GM18505 (cell line): Measurements from ENCODE around the gene GPR63.
A peak's percentile ranks its signal among the peaks of the same experiment; 100 is the strongest.

ENCODE experiments used
- ATAC-seq: cut with Tn5 transposase; IDR thresholded peaks from one replicate; pipeline ENCODE4 v1.9.1; 2021; ENCODE audit not compliant: unreplicated experiment
- POLR2A ChIP-seq: IDR thresholded peaks from 4 replicates; pipeline ENCODE4 v1.6.1; 2011; ENCODE audit warnings: borderline replicate concordance; ENCODE audit not compliant: insufficient read depth, insufficient read length; ENCODE audit errors: extremely low read depth

The GPR63 gene, protein sequence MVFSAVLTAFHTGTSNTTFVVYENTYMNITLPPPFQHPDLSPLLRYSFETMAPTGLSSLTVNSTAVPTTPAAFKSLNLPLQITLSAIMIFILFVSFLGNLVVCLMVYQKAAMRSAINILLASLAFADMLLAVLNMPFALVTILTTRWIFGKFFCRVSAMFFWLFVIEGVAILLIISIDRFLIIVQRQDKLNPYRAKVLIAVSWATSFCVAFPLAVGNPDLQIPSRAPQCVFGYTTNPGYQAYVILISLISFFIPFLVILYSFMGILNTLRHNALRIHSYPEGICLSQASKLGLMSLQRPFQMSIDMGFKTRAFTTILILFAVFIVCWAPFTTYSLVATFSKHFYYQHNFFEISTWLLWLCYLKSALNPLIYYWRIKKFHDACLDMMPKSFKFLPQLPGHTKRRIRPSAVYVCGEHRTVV

DNA sequence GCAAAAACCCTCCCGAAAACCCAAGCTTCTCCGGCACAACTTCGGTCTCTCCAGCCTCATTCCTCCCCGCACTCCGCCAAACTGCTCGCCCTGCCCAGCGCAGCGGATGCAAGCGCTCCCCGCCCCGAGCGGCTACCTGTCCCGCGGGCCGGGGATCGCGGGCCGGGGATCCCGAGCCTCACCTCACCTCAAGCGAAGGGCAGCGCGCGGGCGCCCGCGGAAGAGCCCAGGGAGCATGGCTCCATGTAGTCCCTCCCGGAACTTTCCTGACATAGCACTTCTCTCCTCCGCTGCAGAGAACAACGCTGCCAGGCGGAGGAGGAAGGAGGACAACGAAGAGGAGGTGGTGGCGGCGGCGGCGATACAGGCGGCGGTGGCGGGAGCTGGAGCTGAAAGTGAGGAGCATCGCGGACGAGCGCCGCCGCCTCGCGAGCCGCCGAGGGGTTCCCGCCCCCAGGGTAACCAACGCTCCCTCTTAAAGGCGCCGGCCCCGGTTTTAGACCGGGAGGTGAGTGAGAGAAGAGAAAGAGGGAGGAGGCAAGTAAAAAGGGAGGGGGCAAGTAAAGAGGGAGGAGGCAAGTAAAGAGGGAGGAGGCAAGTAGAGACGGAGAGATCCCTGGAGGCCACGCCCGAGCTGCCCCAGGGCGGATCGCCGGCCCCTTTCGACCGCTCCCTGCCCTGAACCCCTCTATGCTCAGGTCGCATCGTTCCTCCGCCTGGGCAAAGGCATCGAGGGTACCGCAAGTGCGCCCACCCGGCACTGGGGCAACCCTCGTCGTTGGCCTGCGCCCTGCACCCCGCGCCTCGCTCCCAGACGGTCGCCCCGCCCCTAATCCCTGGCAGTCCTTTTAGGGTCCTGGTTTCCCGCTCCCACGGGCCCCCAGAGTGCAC is at the start of gene GPR63:
TSS of gene GPR63 (minus strand) at position 397 of the 891 bp plus-strand sequence. CDS start 37,746 bp downstream, outside the sequence.
- ATAC-seq: peak; percentile 92
- peak; percentile 67 for TF ChIP-seq POLR2A

DNA sequence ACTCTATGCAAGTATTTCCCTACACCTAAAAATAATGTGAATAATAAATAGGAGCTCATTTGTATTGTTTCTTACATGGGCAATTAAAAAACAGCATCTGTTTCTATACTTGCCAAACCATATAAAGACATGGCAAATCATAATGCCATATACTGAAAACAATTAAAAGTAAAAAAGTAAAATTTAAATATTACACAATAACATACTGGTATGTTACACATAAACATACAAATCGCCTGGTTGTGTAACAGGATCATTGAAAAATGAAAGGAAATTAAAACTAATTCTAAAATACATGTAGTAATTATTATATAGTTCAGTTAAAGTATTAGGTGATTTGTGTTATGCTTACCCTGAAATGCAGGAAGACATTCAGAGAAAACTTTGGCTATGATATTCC is 49.2 kb upstream of the GPR63 start:
- TF ChIP-seq POLR2A: no peak
- no peak for ATAC-seq

DNA sequence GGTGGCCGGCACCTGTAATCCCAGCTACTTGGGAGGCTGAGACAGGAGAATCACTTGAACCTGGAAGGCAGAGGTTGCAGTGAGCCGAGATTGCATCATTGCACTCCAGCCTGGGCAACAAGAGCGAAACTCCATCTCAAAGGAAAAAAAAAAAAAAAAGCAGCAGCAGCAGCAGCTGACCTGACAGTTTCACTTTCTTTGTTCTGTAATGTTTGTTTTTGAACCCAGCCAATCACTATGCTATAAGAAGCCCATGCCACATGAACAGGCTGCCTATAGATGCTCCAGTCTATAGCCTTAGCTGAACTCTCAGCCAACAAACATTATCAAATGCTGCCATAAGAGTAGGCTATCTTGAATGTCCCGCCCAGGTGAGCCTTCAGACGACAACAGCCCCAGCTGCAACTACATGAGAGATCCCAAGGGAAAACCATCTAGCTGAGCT is 47.9 kb upstream of the GPR63 start:
- ATAC-seq: peak; percentile 91

DNA sequence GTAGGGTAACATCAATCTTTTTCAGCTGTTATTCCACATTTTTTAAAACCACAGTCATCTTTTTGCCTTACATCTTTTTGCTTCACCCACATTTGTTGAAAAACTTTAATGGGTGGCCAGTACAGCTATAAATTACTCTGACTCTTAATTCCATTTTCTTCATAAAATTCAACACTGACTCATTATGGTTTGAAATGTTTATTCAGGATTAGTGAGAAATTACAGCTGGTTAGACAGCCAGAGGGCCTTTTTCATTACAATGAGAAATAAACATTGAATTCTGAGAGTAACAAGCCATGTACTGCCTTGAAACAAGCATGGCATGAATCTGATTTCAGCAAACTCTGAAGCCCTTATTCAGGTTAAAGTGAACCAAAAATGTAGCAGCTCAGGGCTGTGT is 40.9 kb upstream of the GPR63 start:
- no peak for TF ChIP-seq POLR2A
- ATAC-seq: no peak

DNA sequence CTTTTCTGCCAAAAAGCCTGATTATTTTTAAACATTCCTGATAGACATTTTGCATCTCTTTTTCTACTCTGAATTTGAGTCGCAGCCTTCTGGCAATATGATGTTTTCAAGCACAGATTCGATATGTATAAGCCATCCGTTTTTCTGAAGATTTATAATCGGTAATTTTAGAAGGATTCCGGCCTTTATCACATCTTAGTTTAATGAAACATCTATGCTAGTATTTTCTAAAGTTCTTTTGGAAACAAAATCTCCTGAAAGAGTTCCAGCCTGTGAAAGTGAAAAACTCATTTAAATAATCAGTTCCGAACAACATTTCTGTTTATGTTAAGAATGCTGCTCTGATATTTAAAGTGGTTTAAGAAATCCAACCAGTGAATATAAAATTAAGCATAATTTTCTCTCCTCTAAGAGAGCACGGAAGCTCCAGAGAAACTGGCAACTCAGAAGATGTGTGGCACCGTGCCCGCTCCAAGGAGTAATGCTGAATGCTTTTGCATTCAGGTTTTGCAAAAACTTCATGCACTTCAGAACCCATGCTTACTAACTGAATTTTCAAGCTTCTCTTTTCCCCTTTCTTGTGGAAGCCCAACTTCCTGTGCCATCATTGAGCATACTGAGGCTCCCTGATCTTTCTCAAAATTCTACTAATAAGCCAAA is 39.7 kb upstream of the GPR63 start:
- TF ChIP-seq POLR2A: no peak

DNA sequence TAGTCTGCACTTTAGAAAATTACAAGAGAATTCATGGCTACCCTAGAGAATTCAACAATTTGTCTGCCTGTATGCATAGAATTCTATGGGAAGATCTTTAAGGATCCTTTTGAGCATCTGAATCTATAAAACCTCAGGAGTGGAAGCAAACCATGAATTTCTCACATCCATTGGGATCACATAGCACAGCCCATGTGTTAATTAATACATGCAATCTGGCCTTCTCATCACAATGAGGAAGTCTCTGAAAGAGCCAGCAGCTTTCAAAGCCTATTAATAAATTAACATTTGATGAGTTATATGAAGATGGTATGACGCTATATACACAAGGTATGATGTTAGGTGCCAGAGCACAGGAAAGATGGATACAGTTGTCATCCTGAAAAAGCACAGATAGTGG is 35.7 kb upstream of the GPR63 start:
- TF ChIP-seq POLR2A: no peak
- ATAC-seq: no peak

More for the DNA sequence above, 39.7 kb upstream of the GPR63 start:
- no peak for ATAC-seq

DNA sequence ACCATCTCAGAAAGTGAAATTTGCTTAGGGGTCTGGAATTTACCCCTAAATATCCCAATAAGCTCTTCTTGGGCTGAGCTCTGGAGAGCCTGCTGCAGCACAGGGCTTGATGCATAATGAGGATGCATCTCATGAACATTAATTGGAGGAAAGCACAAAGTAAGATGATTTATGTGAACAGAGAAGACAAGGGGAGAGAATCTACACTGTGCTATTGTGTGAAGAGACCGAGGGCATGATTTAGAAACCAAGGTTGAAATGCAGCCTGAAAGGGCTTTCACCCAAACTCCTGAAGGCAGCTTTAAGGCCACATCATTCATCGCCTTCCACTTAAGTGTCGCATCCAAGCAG is 27.8 kb upstream of the GPR63 start:
- TF ChIP-seq POLR2A: no peak
- no peak for ATAC-seq

DNA sequence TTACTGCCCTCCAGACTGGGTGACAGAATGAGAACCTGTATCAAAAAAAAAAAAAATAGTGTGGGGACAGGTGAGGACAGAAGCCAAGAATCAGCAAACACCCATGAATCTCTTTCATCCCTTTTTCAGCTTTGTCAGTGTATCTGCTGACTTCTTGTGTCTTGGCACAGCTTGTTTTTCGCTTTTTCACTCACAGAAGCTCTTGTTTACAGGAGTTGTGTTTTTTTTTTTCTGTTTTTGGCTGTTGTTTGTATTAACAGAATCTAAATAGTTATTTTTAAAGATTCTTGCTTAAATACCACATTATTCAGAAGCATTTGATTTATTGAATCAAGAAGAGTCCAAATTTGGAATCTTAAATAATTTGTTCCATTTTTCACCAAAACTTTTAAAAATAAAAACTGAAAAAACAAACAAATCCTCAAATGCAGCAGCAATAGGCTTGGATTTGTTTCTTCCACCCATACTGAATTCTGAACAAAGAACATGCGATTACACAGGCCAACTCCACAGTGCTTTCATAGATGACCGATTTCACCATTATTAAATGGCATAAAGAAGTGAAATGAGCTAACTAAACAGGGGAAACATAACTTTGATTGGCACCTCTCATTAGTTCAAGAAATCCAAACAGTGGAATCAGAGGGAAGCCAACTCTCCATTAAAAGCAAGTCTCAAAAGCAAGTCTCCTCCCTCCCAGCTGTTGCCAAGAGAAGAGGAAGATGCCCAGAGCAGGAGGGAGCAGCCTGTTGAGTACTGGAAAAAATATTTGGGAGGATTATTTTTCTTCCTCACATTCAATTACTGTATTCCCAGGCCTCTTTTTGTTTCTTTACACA is 27.2 kb upstream of the GPR63 start:
- no peak for TF ChIP-seq POLR2A
- no peak for ATAC-seq

DNA sequence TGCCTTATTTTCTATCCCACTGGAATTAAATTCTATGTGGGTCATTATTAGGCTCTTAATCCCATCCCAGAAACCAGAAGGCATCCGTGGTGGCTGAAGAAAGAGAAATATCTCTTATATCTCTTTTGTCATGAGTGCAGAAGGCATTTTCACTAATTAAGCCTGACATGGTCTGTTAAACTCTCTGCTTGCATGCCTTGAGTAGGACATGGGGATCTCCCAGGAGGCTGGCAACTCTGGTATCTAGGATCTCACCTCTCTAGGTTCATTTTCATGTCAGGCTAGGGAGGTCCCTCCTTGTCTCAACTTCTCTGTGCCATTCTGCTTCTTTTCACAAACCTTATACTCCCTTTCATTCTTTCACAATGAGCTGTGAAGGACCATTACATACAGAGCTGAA is 25.3 kb upstream of the GPR63 start:
- ATAC-seq: no peak
- TF ChIP-seq POLR2A: no peak

DNA sequence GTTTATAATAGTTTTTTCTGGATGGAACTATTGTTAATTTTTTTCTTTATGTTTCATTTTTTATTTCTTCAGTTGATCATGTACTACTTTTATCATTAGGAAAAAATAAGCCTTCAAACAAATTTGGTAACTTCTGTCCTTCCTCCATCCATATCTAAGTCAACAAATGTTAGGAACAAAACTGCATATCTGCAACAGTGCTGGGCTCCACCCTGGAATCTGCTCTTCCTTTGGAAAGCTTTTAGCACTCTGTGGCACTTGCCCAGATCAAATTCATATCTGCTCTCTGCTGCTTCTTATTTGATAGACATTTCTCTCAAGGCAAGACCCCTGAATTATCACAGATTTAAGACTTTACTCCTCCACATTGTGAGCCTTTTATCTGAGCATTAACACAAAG is 24.3 kb upstream of the GPR63 start:
- no peak for TF ChIP-seq POLR2A
- no peak for ATAC-seq

DNA sequence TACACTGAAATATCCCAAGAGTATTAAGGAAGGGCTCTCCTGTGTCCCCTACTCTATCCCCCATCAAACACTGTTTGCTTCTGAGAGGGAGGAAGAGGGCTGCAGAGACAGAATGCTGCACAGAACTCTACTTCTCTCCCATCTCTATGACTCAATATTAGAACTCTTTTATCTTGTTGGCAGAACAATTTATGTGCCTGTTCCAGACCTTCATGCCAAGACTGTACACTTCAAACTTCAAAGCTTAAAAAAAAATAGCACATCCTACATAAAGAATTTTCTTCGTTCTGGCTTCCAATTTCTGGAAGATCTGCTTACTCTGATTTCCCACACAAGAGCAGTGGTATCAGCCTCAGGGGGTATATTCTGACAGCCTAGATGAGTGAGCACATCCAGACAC is 19.6 kb upstream of the GPR63 start:
- no peak for TF ChIP-seq POLR2A

DNA sequence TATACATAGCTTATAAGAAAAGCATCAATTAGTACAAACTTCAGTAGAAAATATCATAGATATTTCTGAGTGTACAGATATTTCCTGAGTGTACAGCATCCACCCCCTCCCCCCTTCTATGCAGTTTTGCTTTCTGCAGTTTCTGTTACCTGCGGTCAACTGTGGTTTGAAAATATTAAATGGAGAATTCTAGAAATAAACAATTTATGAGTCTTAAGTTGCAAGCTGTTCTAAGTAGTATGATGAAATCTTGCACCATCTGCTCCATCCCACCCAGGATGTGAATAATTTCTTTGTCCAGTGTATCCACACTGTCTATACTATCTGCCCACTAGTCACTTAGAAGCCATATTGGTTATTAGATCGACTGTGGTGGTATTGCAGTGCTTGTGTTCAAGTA is 15.8 kb upstream of the GPR63 start:
- no peak for TF ChIP-seq POLR2A
- ATAC-seq: no peak

More for the DNA sequence above, 19.6 kb upstream of the GPR63 start:
- no peak for ATAC-seq

DNA sequence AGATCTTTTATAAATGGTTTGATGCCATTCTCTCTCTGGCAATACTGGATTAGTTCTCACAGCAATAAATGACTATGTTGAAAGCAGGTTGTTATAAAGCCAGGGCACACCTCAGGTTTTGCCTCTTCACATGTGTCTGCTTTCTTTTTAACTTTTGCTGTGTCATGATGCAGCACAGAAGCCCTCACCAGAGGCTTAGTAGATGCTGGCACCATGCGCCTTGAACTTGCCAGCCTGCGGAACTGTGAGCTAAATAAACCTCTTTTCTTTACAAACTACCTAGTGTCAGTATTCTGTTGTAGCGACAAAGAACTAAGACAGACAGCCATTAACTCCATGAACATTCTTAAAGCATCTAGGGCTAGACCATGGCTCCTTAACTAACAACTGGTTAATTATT is 15.3 kb upstream of the GPR63 start:
- no peak for ATAC-seq
- TF ChIP-seq POLR2A: no peak

DNA sequence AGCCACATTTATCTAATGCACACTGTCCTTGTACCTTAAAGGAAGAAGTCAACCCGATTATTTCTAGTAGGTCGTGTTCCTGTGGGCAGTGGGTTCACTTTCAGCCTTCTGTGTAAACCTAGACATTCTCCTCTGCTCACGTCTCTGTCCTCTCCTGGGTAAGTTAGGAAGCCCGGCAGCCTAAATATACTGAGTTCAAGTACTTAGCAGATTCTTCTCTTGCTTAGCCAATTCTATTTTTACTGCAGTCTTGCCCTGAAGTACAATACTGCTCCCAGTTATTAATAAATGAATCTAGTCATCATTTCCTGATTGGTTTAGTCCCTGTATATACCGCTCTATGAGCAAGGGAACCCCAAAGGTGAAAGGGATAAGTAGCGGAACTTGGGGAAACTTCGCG is 14.6 kb upstream of the GPR63 start:
- no peak for ATAC-seq

More for the DNA sequence above, 14.6 kb upstream of the GPR63 start:
- TF ChIP-seq POLR2A: no peak
